ENCODE measurements around the gene SLC1A4. TPM values are rescaled to one million over a fixed set of nuclear protein-coding genes. Genes with fewer than 3 reads are reported as not detected.

SLC1A4 gene
- polyA plus RNA-seq, 1 of the 3 experiments (the other 2 are of a cell fraction), result 4.4 TPM

GRCh38 chr2:64996871-64997307 is 7.7 kb downstream of the SLC1A4 start (continued):
- peak; percentile 38 for TF ChIP-seq CTCF (IDR thresholded peaks at IDR 0.05)

- Histone ChIP-seq H3F3A (replicated peaks; ENCODE audit: insufficient read depth) (peaks cover 8% of the 10 kb centered on the region), H3K9me2 (no peaks in the 10 kb centered on the region), H3K79me2 (ENCODE audit: insufficient read depth) (no peaks in the 10 kb centered on the region; the same call in 1 of the 2 replicates), H3K27ac (ENCODE audit: low read depth in 2 of 2, low read length in 1 of 2) (peak overlapping the region in 1 of 2 experiments; percentile 61; a peak in 2 of 4 replicates), H4K20me1 (ENCODE audit: insufficient read depth) (no peaks in the 10 kb centered on the region), H3K9ac (no peak overlapping the region), H3K4me3 (ENCODE audit: low read depth in 2 of 2, low read length in 1 of 2) (no peak overlapping the region; a peak in 1 of 4 replicates), H2AFZ (ENCODE audit: low read depth) (no peak overlapping the region), H3K36me3 (replicated peaks in 1 of 2; ENCODE audit: control insufficient read depth in 1 of 2, insufficient read depth in 2 of 2, low read length in 1 of 2) (no peaks in the 10 kb centered on the region), H3K4me2 (0 out of 2 replicates have a peak overlapping the region, but pooled peaks have one; percentile 6), H3K4me1 (ENCODE audit: control insufficient read depth in 1 of 2, insufficient read depth in 2 of 2, low read depth in 1 of 2, low read length in 1 of 2) (peaks cover 13 to 22% of the 10 kb centered on the region in 2 experiments; a peak in 2 of 4 replicates), H3K9me3 (no peaks in the 10 kb centered on the region), H3K27me3 (ENCODE audit: insufficient read depth) (no peaks in the 10 kb centered on the region)
- no peak for DNase-seq
- TF ChIP-seq FOXJ3 (CRISPR knock-in tag; IDR thresholded peaks at IDR 0.05) (no peak), JUND (IDR thresholded peaks at IDR 0.05) (no peak), FOXM1 (IDR thresholded peaks at IDR 0.05; ENCODE audit: low read depth) (no peak), CHD2 (IDR thresholded peaks at IDR 0.05; ENCODE audit: low read length, partially characterized antibody) (no peak), MEF2A (IDR thresholded peaks at IDR 0.05; ENCODE audit: borderline replicate concordance, low read depth) (no peak), EP300 (IDR thresholded peaks at IDR 0.05; ENCODE audit: borderline replicate concordance in 1 of 2, low read depth in 1 of 2, low read length in 1 of 2) (no peak), EZH2phosphoT487 (IDR thresholded peaks at IDR 0.05; ENCODE audit: borderline replicate concordance, low read depth) (no peak), SMC3 (IDR thresholded peaks at IDR 0.05; ENCODE audit: low read depth, low read length) (no peak), TEAD4 (IDR thresholded peaks at IDR 0.05; ENCODE audit: borderline replicate concordance, insufficient read depth) (no peak), USF2 (IDR thresholded peaks at IDR 0.05; ENCODE audit: borderline replicate concordance, low read depth, low read length) (no peak), ZBTB33 (IDR thresholded peaks at IDR 0.05; ENCODE audit: borderline replicate concordance, low read depth) (no peak), RFX5 (IDR thresholded peaks at IDR 0.05; ENCODE audit: low read length) (no peak), SIN3A (IDR thresholded peaks at IDR 0.05; ENCODE audit: borderline replicate concordance, low read depth, low read length) (no peak), TCF12 (IDR thresholded peaks at IDR 0.05) (no peak), GATA2 (CRISPR knock-in tag; IDR thresholded peaks at IDR 0.05) (no peak), NRF1 (IDR thresholded peaks at IDR 0.05; ENCODE audit: low read depth, low read length) (no peak), FOSL2 (IDR thresholded peaks at IDR 0.05; ENCODE audit: borderline replicate concordance, low read depth) (no peak), ELF1 (IDR thresholded peaks at IDR 0.05) (no peak), MAX (IDR thresholded peaks at IDR 0.05; ENCODE audit: low read depth) (no peak), RXRA (IDR thresholded peaks at IDR 0.05; ENCODE audit: borderline replicate concordance, low read depth) (no peak)
- POLR2A ChIA-PET, result no interaction called here
- CTCF ChIA-PET, result interaction anchor here (1.2 kb wide), 1 partner anchor 9 kb away, joined by 3 read pairs; no protein-coding TSS in a partner anchor
- WGBS (ENCODE audit: low lambda C conversion rate), result 86% methylated on average over 2 of the region's 2 CpGs
These were observed 9.5 kb downstream of the SLC1A4 start for GRCh38 chr2:64998658-64999061.

Data from SK-N-SH (cell line).